Omental fat pad (tissue), 4 donors: ENCODE results near the gene VPS39. TPM values are rescaled to one million over a fixed set of nuclear protein-coding genes. Genes with fewer than 3 reads are reported as not detected.

ENCODE experiments used
- ATAC-seq: fragments of 150-250 bp; one replicate; pipeline ENCODE4 v1.9.1; 2016; ENCODE audit warnings: mild to moderate bottlenecking, moderate library complexity; ENCODE audit not compliant: low FRiP score
- DNase-seq: peaks from one replicate; pipeline ENCODE4 v3.0.0-alpha.2; 2019; ENCODE audit warnings: low spot score
- total RNA-seq, 4 donors: library from RNA; depleted of rRNA; stranded (reverse); fragments of >200 nt; gene quantifications; one replicate each; pipeline ENCODE4 v1.1.0, GENCODE V29; 2016
- TF ChIP-seq, protein P1 (sequence below), 3 donors: fragments of 450-650 bp; IDR thresholded peaks; one replicate each; pipeline ENCODE4 v1.5.1; 2016 to 2017; ENCODE audit warnings: antibody characterized with exemption in 3 of 3, mild to moderate bottlenecking in 3 of 3, moderate library complexity in 2 of 3

VPS39 gene
- total RNA-seq, 4 donors from 2014 or later = 61.0 to 134 (median 73.8) TPM

DNA sequence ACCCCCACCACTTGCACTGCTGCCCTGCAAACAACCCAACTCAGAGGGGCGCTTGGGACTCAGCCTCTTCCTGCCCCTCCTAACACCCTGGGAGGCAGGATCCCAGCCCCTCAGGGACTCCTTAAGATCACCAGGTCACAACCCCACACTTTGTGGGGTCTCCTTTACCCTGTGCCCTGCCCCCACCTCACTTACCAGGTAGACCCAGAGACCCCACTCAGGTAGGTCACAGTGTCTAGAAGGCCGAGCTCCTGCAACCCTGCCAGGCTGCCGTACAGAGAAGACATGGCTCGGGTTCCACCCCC lies 60.7 kb downstream of the VPS39 start:
- no peak for DNase-seq
- TF ChIP-seq, protein P1, sequence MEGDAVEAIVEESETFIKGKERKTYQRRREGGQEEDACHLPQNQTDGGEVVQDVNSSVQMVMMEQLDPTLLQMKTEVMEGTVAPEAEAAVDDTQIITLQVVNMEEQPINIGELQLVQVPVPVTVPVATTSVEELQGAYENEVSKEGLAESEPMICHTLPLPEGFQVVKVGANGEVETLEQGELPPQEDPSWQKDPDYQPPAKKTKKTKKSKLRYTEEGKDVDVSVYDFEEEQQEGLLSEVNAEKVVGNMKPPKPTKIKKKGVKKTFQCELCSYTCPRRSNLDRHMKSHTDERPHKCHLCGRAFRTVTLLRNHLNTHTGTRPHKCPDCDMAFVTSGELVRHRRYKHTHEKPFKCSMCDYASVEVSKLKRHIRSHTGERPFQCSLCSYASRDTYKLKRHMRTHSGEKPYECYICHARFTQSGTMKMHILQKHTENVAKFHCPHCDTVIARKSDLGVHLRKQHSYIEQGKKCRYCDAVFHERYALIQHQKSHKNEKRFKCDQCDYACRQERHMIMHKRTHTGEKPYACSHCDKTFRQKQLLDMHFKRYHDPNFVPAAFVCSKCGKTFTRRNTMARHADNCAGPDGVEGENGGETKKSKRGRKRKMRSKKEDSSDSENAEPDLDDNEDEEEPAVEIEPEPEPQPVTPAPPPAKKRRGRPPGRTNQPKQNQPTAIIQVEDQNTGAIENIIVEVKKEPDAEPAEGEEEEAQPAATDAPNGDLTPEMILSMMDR (IDR thresholded peaks at IDR 0.05) = no peak
- ATAC-seq = no peak

DNA sequence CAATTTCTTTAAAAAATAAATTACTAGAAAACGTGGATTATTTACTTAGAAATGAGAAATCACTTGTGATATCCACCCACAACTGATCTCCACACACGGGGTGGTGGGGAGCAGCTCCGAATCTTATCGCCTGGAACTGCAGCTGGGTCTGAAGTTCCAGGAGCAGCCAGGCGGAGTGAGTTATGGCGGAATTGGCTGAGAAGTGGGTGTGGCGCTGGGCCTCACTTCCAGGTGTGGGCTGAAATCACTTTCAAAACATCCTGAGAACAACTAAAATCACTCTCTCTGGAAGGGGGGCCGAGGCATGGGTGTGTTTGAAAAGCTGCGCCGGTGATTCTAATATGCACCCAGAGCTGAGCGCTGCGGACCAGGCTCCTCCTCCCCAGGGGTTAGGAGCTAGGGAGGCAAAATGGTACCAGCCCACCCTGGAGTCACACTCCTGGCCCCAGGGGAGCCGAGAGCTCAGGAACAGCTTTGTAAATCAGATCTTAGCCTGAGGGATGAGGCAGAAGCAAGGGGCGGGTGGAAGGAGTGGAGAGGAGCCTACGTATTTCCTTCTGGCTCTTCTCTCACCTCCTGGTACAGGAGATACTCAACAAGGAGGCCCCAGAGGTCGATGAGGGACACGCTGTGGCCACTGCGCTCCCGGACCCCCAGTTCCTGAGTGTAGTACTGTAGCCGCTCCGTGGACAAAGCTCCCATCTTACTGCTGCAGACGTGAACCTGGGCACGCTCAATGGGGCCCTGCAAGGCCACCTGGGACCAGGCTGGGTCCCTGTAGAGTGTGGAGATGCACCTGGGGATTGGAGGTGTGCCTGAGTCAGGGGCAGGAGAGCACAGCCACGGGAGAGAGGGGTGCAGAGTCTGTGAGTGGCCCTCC lies 61.3 kb downstream of the VPS39 start:
- DNase-seq = no peak
- TF ChIP-seq, protein P1 (IDR thresholded peaks at IDR 0.05) = no peak
- ATAC-seq = no peak

DNA sequence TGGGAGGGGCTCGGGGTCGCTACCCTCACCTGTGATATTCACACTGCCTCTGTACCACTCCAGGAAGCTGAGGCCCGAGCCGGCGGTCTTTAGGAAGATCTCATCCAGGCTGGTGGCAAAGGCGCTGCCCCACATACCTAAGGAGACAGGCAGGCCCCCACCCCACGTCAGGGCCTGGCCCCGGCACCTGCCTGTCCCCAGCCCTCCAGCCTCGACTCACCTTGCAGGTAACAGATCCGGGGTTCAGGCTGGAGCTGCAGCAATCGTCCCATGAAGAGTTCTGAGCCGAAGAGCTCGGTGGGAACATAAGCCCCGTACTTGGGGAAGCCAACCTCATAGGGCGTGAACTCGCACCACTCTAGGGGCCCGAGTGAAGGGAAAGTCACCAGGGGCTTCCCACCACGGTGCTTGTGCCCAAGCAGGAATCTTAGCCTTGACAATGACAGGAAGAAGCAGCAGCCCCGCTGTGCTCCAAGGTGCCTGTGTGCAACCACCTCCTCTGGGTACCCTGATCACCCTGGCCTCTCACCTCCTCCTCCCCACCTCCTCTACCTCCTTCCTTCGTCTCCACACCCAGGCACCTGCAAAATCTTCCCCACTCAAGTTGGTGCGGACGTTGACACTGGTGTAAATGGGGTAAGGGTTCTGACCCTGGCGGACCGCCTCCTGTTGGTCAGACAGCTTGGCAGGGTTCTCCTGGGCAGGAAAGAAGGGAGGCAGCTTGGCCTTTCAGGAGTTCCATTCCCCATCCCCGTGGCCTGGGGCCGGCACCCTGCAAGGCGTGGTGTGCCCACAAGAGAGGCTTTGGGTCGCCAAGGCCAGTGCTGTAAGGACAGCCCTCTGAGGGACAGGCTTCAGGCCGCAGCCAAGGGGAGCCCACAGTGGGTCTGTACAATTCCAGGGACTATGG lies 62.3 kb downstream of the VPS39 start:
- TF ChIP-seq, protein P1 (IDR thresholded peaks at IDR 0.05) = no peak
- no peak for DNase-seq
- no peak for ATAC-seq

DNA sequence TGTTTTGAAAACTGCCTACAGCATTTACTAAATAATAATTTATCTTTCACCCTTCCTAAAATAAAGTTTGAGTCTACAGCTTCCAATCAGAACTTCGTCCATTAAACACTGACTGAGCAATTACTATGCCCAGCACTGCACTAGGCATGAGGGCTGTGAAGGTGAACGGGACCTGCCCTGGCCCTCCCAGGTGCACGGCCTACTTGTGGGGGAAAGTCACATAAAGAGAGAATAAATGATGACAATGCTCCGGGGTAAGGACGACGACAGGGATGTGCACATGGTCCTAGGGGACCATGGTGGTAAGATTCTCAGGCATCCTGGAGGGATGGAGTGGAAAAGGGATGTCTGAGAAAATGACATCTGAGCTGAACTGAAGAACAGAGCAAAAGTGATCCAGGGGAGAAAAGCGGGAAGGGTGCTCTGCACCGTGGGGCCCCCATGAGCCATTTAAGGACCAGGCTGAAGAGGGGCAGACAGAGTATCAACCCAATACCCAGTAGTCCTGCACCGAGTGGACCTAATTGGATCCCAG lies 63.2 kb downstream of the VPS39 start:
- TF ChIP-seq, protein P1 (IDR thresholded peaks at IDR 0.05) = no peak
- ATAC-seq (no peak), DNase-seq (no peak)

DNA sequence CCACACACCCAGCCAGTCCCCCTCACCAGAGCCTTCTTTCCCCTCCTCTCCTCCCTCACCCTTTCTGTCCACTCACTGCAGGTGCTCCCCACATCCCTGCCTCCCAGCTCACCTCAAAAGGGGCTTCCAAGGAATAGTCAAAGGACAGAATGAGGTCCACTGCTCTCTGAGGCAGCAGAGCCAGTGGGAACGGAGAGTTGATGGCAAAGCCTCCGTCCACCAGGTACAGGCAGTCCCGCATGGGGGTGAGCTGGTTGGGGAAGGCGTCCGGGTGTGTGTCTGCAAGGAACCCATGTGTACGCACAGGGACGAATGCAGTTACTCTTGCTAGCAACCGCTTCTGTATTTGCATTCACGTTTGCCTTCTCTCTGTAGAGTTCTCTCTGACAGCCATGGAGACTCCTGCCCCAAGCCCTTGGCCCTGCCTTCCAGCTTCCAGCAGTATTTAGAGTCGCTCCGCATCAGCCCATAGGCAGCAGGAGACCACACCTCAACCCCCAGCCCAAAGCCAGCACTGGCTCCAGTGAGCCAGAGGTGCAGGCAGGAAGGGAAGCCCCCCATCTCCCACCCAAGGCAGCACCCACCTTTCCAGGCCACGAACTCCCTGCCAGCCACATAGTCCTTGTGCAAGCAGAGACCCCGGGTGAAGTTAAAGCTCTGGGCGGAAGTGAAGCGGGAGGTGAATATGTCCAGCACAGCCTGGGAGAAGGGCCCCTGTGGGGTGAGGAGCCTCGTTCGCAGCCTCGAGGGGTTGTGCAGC lies 64.1 kb downstream of the VPS39 start:
- DNase-seq = no peak
- TF ChIP-seq, protein P1 (IDR thresholded peaks at IDR 0.05) = no peak
- ATAC-seq = no peak

DNA sequence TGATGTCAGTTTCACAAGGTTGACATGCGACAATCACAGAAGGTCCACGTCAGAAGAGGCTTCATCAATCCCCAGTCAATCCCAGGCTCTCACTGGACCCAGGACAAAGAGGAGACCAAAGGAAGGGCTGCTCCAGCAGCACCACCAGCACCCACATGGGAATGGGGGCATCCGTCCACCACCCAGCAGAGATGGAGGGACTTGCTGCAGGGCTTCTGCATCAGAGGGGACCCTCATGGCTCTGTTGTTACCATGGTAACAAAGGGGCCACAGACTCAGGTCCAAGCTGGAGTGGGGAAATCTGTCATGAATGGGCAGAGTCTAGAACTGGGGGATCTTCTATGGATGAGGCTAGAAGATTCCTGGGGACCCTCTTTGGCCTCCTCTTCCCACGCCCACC lies 64.7 kb downstream of the VPS39 start:
- TF ChIP-seq, protein P1 (IDR thresholded peaks at IDR 0.05) = no peak
- ATAC-seq = no peak
- no peak for DNase-seq
